CD14-positive monocyte (primary cell): Measurements from ENCODE around the gene ARFGEF3. TPM values are rescaled to one million over a fixed set of nuclear protein-coding genes. Genes with fewer than 3 reads are reported as not detected.

ENCODE experiments used
- DNase-seq, 3 donors: peaks; one replicate each; pipeline ENCODE4 v3.0.0-alpha.2; 2011 to 2022
- H2AFZ ChIP-seq: 2 replicates; pipeline ENCODE4 v1.6.0; 2012; ENCODE audit warnings: mild to moderate bottlenecking, low read depth, low read length, inconsistent platforms; ENCODE audit not compliant: insufficient read depth, poor library complexity, severe bottlenecking
- H3K27ac ChIP-seq, 2 donors: 1 replicate in 1 of 2; 2 replicates in 1 of 2; pipeline ENCODE4 v1.5.1; 2012 to 2013; ENCODE audit warnings: low read length in 2 of 2, control low read depth in 1 of 2, inconsistent platforms in 1 of 2, low read depth in 1 of 2, mild to moderate bottlenecking in 1 of 2
- H3K27me3 ChIP-seq, 2 donors: one replicate each; pipeline versions ENCODE4 v1.6.0 to v1.6.1; 2011 to 2013; ENCODE audit warnings: low read length in 2 of 2; ENCODE audit not compliant: control insufficient read depth in 2 of 2, insufficient read depth in 2 of 2
- H3K36me3 ChIP-seq, 2 donors: replicated peaks in 1 of 2; 1 replicate in 1 of 2; 2 replicates in 1 of 2; pipeline versions ENCODE4 v1.5.1 to v1.6.1; 2012 to 2013; ENCODE audit warnings: low read length in 2 of 2, control low read depth in 1 of 2, inconsistent platforms in 1 of 2, mild to moderate bottlenecking in 1 of 2; ENCODE audit not compliant: insufficient read depth in 2 of 2, control insufficient read depth in 1 of 2
- H3K4me1 ChIP-seq, 2 donors: 1 replicate in 1 of 2; 2 replicates in 1 of 2; pipeline versions ENCODE4 v1.5.1 to v1.6.1; 2012 to 2013; ENCODE audit warnings: low read length in 2 of 2, control low read depth in 1 of 2, inconsistent platforms in 1 of 2, mild to moderate bottlenecking in 1 of 2, moderate library complexity in 1 of 2; ENCODE audit not compliant: insufficient read depth in 2 of 2, control insufficient read depth in 1 of 2
- H3K4me2 ChIP-seq: replicated peaks from 2 replicates; pipeline ENCODE3; 2012; ENCODE audit warnings: low read length, moderate library complexity, mild to moderate bottlenecking; ENCODE audit not compliant: poor library complexity, severe bottlenecking; ENCODE audit errors: extremely low read depth
- H3K4me3 ChIP-seq, 3 experiments: fragments of 200-600 bp in 1 of 3; sonication (generic) in 1 of 3; replicated peaks in 1 of 3; 1 replicate in 2 of 3; 2 replicates in 1 of 3; pipeline ENCODE4 v1.5.1; 2011 to 2013; ENCODE audit warnings: low read length in 3 of 3, mild to moderate bottlenecking in 3 of 3, control low read depth in 2 of 3, low read depth in 2 of 3, inconsistent platforms in 1 of 3, moderate library complexity in 1 of 3
- H3K79me2 ChIP-seq: 2 replicates; pipeline ENCODE4 v1.6.0; 2012; ENCODE audit warnings: mild to moderate bottlenecking, control low read depth, inconsistent platforms, low read length, moderate library complexity; ENCODE audit not compliant: insufficient read depth
- H3K9ac ChIP-seq: 2 replicates; pipeline ENCODE4 v1.6.0; 2017; ENCODE audit warnings: low read length, mild to moderate bottlenecking; ENCODE audit not compliant: insufficient read depth, poor library complexity, severe bottlenecking
- H3K9me3 ChIP-seq, 2 donors: replicated peaks in 1 of 2; 1 replicate in 1 of 2; 2 replicates in 1 of 2; pipeline versions ENCODE4 v1.5.1 to v1.6.1; 2012 to 2013; ENCODE audit warnings: low read length in 2 of 2, control low read depth in 1 of 2; ENCODE audit not compliant: control insufficient read depth in 1 of 2, insufficient read depth in 1 of 2
- H4K20me1 ChIP-seq: 2 replicates; pipeline ENCODE4 v1.6.0; 2012; ENCODE audit warnings: mild to moderate bottlenecking, low read length, control low read depth, moderate library complexity; ENCODE audit not compliant: insufficient read depth
- H3K27ac Mint-ChIP-seq, 7 donors: one replicate each; pipeline ENCODE4 v1.8.0; 2020; ENCODE audit warnings: mild to moderate bottlenecking in 7 of 7, mixed read lengths in 7 of 7, moderate library complexity in 6 of 7, inconsistent platforms in 2 of 7
- H3K27me3 Mint-ChIP-seq, 3 donors: one replicate each; pipeline ENCODE4 v1.8.0; 2021 to 2022; ENCODE audit warnings: low read depth in 3 of 3, mild to moderate bottlenecking in 3 of 3, mixed read lengths in 3 of 3, moderate library complexity in 3 of 3, inconsistent platforms in 1 of 3
- H3K36me3 Mint-ChIP-seq, 2 donors: one replicate each; pipeline ENCODE4 v1.8.0; 2020; ENCODE audit warnings: mixed read lengths in 2 of 2, inconsistent platforms in 1 of 2, mild to moderate bottlenecking in 1 of 2
- H3K4me1 Mint-ChIP-seq: one replicate; pipeline ENCODE4 v1.8.0; 2020; ENCODE audit warnings: mild to moderate bottlenecking, mixed read lengths
- H3K4me3 Mint-ChIP-seq, 2 donors: one replicate each; pipeline ENCODE4 v1.8.0; 2020; ENCODE audit warnings: mild to moderate bottlenecking in 2 of 2, mixed read lengths in 2 of 2, moderate library complexity in 1 of 2
- H3K9me3 Mint-ChIP-seq, 7 donors: one replicate each; pipeline ENCODE4 v1.8.0; 2020 to 2022; ENCODE audit warnings: mixed read lengths in 7 of 7, mild to moderate bottlenecking in 6 of 7, moderate library complexity in 6 of 7, inconsistent platforms in 2 of 7
- WGBS: methylation state at CpG from one replicate; pipeline ENCODE4 v1.1.5; 2013; ENCODE audit warnings: missing lambda C conversion rate; ENCODE audit not compliant: insufficient coverage; 5-methylcytosine and 5-hydroxymethylcytosine counted together
- intact Hi-C, 2 donors: fragments of 100-400 bp; cut with micrococcal nuclease; formaldehyde crosslinking; loops; one replicate each; pipeline versions ENCODE4 v1.15.0 to v1.15.1; 2023
- polyA plus RNA-seq, 3 donors: library from polyadenylated mRNA; depleted of rRNA in 1 of 3; unstranded in 2 of 3; stranded (reverse) in 1 of 3; fragments of 300-500 nt in 2 of 3; fragments of >200 nt in 1 of 3; fragmentation: Illumina TruSeq in 2 of 3; gene quantifications; 1 replicate in 2 of 3; 2 replicates in 1 of 3; pipeline ENCODE4 v1.2.3, GENCODE V29; 2012 to 2021
- TF ChIP-seq, protein P1 (sequence below): fragments of 200-600 bp; IDR thresholded peaks from one replicate; pipeline ENCODE4 v1.8.0; 2022; ENCODE audit warnings: antibody characterized with exemption, mild to moderate bottlenecking

Gene ARFGEF3
- polyA plus RNA-seq, 3 donors: not detected

DNA sequence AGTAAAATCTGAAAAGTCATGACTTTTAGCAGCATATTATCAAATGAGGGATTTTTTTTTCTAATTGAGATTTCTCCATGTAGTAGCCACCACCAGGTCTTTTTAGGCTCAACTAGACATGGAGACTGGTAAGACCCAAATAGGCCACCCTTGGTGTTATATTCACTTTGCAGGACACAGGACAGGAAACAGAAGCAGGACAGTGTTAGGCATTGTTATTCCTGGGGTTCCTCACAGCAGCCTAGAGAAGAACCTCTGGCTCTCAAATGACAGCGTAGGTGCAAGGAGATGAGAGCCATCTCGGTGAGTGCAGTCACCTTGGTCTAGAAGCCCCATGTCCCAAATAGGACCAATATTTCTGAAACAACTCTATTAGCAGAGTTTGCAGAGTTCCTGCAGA lies 75.7 kb downstream of the ARFGEF3 start:
- intact Hi-C loops: no loop called here
- Histone ChIP-seq H4K20me1 (no peaks in the 10 kb centered on the region), H3K27me3 (no peaks in the 10 kb centered on the region), H3K4me1 (no peaks in the 10 kb centered on the region), H3K79me2 (no peaks in the 10 kb centered on the region), H3K4me2 (no peak overlapping the region), H3K4me3 (no peak overlapping the region), H3K36me3 (no peaks in the 10 kb centered on the region), H3K9ac (no peak overlapping the region), H2AFZ (no peak overlapping the region), H3K9me3 (no peaks in the 10 kb centered on the region), H3K27ac (no peak overlapping the region)
- no peaks in the 10 kb centered on the region for H3K4me1 Mint-ChIP-seq
- TF ChIP-seq, protein P1, sequence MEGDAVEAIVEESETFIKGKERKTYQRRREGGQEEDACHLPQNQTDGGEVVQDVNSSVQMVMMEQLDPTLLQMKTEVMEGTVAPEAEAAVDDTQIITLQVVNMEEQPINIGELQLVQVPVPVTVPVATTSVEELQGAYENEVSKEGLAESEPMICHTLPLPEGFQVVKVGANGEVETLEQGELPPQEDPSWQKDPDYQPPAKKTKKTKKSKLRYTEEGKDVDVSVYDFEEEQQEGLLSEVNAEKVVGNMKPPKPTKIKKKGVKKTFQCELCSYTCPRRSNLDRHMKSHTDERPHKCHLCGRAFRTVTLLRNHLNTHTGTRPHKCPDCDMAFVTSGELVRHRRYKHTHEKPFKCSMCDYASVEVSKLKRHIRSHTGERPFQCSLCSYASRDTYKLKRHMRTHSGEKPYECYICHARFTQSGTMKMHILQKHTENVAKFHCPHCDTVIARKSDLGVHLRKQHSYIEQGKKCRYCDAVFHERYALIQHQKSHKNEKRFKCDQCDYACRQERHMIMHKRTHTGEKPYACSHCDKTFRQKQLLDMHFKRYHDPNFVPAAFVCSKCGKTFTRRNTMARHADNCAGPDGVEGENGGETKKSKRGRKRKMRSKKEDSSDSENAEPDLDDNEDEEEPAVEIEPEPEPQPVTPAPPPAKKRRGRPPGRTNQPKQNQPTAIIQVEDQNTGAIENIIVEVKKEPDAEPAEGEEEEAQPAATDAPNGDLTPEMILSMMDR: no peak
- H3K27ac Mint-ChIP-seq: no peak overlapping the region
- no peak for DNase-seq
- H3K9me3 Mint-ChIP-seq: peaks cover 0 to 2% (median 0%) of the 10 kb centered on the region in 7 donors
- H3K4me3 Mint-ChIP-seq: no peak overlapping the region
- peaks cover 5% of the 10 kb centered on the region in 3 donors for H3K27me3 Mint-ChIP-seq
- no peaks in the 10 kb centered on the region for H3K36me3 Mint-ChIP-seq
- 100% methylated on average over 1 of the region's 2 CpGs for whole genome bisulfite sequencing

DNA sequence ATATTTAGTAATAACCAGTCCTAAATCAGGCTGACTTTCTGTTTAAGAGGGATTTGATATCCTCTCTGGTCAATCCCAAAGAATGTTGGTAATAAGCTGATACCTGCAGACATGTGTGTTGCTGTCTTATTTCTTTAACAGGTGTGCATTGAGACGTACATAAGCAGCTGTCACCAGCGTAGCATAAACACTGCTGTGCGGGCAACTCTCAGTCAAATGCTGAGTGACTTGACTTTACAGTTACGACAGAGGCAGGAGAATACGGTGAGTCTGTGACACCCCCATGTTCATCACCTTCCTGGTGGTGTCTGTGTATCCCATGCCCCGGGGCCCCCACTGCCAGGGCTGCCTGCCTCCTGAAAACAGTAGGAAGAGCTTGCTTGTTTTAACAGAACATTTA lies 76.6 kb downstream of the ARFGEF3 start:
- no peaks in the 10 kb centered on the region for H3K4me1 ChIP-seq
- H3K4me3 Mint-ChIP-seq: no peak overlapping the region
- DNase-seq: no peak
- intact Hi-C loops: no loop called here
- H3K4me3 ChIP-seq: no peak overlapping the region
- no peaks in the 10 kb centered on the region for H4K20me1 ChIP-seq
- H3K36me3 ChIP-seq: no peaks in the 10 kb centered on the region
- H3K27me3 Mint-ChIP-seq: peaks cover 5% of the 10 kb centered on the region in 3 donors
- TF ChIP-seq, protein P1: no peak
- H3K27ac Mint-ChIP-seq: no peak overlapping the region
- H3K4me2 ChIP-seq: no peak overlapping the region
- H3K27ac ChIP-seq: no peak overlapping the region
- no peaks in the 10 kb centered on the region for H3K9me3 ChIP-seq
- H3K27me3 ChIP-seq: no peaks in the 10 kb centered on the region
- WGBS: 96% methylated on average over 5 of the region's 6 CpGs
- no peaks in the 10 kb centered on the region for H3K36me3 Mint-ChIP-seq
- H3K79me2 ChIP-seq: no peaks in the 10 kb centered on the region
- H3K9me3 Mint-ChIP-seq: peaks cover 0 to 2% (median 0%) of the 10 kb centered on the region in 7 donors
- no peak overlapping the region for H2AFZ ChIP-seq
- H3K4me1 Mint-ChIP-seq: no peaks in the 10 kb centered on the region
- no peak overlapping the region for H3K9ac ChIP-seq
